GM21447 (cell line): ENCODE data around the gene TMEM129.

Experiments
- ATAC-seq: cut with Tn5 transposase; IDR thresholded peaks from one replicate; pipeline ENCODE4 v1.9.1; 2021; ENCODE audit not compliant: unreplicated experiment

Gene TMEM129

GRCh38 chr4:1721666-1722550 lies 785 bp upstream of the TMEM129 start:
- ATAC-seq = peak; percentile 1

DNA sequence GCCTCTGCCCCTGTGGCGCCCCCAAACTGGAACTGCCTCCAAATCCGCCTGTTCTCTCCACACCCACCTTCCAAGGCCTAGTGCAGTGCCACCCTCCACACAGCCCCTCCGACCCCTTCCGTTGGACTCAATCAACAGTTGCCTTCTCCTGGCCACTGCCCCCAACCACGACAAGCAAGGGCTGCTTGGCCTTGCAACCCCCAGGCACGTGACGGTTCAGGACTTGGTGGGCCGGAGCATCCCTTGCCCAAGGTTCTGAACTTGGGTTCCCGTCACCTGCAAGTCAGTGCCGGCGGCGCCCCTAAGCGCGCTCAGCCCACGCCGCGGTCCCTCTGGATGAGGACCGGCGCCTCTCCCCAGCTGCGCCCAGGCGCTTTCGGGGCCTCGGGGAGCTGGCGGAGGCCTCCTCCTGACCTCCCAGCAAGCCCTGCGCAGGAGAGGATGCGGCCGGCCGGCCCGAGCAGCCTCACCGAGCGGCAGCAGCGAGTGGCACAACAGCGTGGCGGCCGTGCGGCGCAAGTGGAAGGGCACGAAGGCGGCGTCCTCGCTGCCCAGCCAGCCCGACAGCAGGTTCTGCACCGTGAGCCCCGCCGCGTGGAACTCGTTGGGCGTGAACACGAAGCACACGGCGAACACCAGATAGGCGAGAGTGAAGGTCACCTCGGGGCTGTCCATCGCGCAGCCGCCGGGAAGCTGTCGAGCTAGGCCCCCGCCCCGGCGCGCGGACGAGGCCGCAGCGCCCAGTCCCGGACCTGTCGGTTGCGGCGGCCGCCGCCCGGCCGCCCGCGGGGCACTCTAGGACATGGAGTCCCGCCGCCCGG lies 750 bp downstream of the TMEM129 start:
- peak; percentile 14 for ATAC-seq

DNA sequence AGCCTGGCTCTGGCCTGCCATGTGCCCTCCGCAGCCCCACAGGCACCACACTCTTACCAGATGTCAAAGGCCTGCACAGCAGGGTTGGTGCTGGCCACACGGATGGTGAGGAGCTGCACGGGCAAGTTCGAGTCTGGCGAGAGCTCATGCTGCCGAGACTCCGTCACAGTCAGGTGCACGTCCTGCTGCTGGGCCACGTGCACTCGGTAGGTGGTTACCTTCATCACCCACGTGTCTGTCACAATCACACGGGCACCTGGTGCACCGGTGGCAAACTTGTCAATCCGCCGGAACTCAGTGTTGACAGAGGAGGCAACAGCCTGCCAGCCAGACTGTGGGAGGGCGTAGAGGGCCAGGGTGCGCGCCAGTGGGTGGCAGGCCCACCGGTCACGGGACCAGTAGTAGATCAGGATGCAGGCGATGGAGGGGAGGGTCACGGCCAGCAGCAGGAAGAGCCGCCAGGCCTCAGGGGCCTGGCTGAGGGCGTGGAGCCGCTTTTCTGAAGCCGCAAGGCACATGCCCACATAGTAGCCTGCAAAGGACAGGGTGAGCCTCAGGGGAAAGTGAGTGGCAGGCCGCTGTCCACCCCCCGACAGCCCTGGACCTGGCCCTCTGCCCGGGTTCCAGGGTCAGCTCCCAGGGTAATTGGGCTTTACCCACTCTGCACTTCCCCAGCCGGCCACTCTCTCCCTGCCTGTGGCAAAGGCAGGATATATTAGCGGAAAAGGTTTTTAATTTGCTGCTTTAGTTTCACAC lies 2.9 kb downstream of the TMEM129 start:
- no peak for ATAC-seq

DNA sequence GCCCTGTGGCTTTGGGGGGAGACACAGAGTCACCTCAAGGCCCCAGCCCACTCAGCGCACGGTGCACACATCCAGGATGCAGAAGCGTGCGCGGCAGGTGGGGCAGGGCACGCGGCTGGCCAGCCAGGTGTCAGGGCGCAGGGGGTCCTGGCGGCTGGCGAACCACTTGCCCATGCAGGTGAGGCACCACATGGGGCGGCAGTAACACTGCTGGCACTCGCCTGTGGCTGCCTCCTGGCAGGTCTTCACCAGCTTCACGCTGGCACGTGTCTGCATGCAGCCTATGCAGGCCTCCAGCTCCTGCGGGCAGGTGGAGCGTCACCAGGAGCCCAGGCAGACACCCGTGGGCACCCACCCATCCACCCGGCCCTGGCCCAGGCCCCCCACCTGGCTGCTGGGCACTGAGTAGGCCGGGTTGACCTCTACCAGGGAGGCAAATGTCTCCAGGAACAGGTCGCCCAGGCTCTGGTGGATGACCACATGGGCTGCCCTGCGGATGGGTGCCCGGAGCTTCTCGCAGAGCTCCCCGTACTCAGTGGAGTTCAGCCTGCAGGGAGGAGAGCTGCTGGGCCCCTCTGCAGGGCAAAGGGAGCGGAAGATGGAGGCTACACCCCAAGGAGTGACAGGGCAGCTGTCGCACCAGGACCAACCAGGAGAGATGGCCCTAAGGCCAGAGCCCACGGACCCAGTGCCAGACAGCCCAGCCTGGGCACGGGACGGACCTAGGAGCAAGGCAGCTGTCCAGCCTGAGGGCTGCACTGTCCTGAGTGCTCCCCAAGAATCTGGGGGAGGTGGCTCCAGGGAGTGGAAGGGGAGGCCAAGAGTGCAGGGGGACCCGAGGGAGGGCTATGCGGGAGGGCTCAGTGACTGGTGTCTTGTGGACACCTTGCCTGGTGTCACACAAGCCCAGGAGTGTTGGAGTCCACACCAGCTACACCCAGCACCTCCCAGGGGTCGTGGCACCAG lies 3.7 kb downstream of the TMEM129 start:
- no peak for ATAC-seq

DNA sequence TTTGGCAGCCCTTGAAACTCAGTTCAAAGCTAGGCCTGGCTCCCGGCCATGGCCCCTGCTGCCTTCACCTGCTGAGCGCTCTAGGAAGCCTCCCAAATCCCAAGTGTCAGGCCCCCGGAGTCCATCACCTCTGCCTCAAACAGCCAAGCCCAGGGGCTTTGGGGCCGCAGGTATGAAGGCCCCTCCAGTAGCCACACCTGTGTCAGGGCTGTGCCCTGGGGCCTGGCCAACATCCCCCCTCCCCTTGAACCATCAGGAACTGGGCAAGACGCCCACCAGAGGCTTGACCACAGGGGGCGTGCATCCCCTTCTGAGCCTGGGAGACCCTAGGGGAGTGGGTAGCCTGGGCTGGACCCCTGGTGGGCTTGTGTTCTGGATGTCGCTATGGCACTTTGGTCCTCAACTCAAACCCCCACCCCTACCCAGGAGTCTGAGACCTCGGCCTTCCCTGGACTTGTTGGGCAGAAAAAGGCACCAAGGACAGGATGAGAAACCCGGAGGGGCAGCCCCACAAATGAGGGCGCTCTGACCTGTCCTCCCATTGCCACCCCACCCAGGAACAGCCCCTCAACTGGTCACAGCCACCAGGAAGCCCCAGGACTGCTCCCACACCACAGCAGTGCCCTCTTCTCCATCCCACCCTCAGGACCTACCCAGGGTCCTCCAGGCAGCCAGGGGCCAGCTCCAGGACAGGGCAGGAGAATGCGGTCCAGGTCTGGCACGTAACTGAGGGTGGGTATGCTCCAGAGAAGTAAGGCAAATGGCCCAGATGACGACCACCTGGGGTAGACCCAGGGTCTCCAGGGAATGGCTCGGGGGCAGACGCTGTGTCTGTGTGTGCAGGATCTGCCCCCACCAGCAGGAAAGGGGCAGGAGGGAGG lies 4.8 kb downstream of the TMEM129 start:
- no peak for ATAC-seq

- no peak for ATAC-seq
Observed at GRCh38 chr4:1715002-1715758, 5.9 kb downstream of the TMEM129 start.

GRCh38 chr4:1714303-1715001 lies 6.7 kb downstream of the TMEM129 start:
- ATAC-seq = no peak

DNA sequence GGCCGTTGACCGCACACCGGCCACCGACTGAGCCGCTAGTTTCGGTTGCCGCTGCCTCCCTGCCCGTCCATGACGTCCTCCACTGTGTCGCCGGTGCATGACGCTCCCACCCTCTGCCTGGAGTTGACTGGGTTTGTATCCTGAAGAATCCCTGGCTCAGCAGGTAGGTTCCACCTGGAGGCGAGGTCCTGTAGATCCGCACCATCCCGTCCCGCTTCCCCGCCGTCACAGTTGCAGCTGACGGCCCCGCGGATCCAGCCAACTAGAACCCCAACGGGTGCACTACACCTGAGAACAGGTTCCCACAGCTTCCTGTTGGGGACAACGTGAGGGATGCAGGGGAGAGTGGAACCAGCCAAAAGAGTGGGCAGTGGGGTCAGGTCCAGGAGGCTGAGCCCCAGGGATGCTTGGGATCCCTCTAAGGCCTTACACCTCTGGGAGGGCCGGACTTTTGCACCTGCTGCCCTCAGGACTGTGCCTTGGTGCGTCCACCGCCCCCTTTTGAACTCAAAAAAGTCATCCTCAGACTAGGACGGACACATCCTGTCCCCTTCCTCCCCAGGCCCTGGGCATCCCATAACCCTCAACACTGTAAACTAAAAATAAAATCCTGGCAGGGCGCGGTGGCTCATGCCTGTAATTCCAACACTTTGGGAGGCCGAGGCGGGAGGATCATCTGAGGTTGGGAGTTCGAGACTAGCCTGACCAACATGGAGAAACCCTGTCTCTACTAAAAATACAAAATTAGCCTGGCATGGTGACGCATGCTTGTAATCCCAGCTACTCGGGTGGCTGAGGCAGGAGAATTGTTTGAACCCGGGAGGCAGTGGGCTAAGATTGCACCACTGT lies 7.9 kb downstream of the TMEM129 start:
- peak; percentile 13 for ATAC-seq

DNA sequence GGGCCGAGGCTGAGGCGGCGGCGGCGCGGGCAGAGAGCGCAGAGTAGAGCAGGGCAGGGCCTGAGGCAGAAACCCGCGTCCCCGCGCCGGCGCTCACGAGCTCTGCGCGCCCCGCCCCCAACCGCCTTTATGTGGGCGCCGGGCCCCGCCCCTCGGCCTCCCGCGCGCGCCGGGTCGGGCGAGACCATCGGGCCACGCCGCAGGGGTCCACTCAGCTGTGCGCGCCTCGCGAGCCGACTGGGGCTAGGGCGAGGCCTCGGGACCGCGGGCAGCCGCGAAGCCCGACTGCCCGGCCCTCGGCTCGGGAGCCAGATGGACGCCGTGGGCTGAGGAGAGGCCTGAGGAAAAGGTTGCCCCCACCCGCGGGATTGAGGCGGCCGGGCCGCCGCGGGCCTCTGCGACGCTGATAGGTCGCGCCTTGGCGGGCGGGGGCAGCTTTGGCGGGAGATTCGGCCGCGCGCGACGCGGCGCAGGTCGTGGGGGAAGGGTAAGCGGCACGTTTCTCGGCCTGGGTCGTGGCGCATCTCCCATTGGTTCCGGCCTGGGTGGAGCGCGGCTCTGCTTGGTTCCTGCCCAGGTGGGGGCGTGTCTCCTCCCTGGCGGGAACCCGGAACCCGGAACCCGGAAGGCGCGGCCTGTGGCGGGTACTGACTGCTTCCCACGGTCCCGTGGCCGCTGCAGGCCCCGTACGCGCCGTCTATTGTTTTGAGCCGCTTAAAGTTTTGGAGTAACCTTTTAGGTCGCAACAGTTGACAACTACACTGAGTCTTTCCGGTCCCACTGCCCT lies 8.7 kb downstream of the TMEM129 start, which contains the start of gene SLBP:
Gene SLBP, minus strand, starts transcription at position 104 of the 787 bp plus-strand sequence. CDS start 131 bp downstream, outside the sequence.
- ATAC-seq = peak; percentile 61

- ATAC-seq = peak; percentile 8
Observed at GRCh38 chr4:1711571-1712215, 9.4 kb downstream of the TMEM129 start.

- ATAC-seq = no peak
Observed at GRCh38 chr4:1711055-1711570, 10.0 kb downstream of the TMEM129 start.

- no peak for ATAC-seq
Observed at GRCh38 chr4:1708581-1708980, 12.5 kb downstream of the TMEM129 start.

GRCh38 chr4:1706358-1706757 lies 14.8 kb downstream of the TMEM129 start:
- no peak for ATAC-seq

DNA sequence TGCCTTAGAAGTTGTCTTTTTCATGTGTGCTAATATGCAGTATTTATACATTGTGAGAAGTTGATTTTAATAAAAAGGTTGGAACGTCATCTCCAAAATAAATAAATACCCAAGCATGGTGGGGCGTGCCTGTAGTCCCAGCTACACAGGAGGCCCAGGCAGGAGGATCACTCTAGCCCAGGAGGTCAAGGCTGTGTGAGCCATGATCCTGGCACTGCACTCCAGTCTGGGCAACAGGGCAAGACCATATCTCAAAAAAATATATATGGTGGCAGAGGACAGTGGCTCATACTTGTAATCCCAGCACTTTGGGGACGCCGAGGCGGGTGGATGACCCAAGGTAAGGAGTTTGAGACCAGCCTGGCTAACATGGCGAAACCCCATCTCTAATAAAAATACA lies 15.4 kb downstream of the TMEM129 start:
- ATAC-seq = no peak

GRCh38 chr4:1703867-1704266 lies 17.3 kb downstream of the TMEM129 start:
- no peak for ATAC-seq
